HG03097 (cell line): Measurements from ENCODE around the gene CYP26C1.

ENCODE experiments used
- ATAC-seq: cut with Tn5 transposase; IDR thresholded peaks from one replicate; pipeline ENCODE4 v1.9.1; 2021; ENCODE audit not compliant: unreplicated experiment, low FRiP score

The CYP26C1 gene

DNA sequence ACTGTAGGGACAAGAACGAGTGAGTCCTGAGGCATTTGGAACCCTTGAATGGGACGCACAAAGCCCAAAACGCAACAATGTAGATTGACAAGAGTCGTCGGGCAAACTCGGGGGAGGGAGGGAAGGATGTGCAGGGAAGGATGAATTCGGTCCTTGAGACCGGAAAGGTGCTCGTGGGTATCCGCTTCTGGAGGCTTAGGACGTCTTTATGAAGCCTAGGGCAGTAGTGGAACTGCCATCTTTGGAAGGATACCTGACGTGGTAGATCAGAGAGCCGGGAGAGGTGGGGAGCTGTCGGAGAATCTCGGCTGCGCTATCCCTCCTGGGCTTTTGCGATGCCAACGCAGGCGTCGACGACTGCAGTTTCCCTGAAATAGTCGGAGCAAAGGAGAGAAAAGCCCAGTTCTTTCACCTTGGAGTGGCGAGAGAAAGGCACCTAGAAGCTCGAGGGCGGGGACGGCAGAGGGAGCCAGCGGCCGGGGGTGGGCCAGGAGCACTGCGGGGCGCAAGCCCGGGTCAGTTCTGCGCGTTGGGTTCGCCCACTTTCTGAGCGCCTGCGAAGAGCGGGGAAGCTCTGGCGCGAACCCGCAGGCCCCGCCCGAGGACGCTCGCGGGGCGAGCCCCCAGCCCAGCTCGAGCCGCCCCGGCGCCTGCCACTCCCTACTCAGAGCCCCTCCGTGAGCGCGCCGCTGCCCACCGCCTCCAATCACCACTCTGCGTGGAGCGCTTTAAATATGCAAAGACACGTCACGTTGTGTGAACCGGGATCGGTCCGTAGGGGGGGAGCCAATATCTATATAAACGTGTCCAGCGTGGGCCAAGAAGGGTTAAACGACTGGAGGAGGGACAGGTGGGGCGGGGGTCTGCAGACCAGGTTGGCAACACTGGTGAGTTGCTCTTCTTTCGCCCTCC, at the start of gene CYP26C1:
TSS of gene CYP26C1 (plus strand) at position 824 of the 912 bp plus-strand sequence. CDS start 466 bp downstream, outside the sequence.
- ATAC-seq, result no peak

DNA sequence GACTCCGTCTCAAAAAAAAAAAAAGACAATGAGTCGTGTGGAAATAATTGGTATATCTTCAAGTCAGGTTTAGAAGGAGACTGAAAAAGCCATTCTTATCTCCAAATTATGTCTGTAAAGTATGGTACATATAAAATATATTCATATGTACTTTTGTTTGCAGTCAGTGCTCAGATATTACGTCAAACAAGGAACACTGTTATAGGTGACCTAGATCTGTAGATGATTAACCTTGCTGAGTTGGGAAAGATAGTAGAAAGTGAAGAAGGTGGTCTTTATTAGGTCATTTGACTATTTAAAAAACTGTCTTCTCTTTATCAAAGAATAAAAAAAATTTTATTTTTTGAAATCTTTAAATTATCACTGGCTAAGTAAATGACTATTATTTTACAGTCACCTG, 44.9 kb upstream of the CYP26C1 start:
- ATAC-seq, result no peak

DNA sequence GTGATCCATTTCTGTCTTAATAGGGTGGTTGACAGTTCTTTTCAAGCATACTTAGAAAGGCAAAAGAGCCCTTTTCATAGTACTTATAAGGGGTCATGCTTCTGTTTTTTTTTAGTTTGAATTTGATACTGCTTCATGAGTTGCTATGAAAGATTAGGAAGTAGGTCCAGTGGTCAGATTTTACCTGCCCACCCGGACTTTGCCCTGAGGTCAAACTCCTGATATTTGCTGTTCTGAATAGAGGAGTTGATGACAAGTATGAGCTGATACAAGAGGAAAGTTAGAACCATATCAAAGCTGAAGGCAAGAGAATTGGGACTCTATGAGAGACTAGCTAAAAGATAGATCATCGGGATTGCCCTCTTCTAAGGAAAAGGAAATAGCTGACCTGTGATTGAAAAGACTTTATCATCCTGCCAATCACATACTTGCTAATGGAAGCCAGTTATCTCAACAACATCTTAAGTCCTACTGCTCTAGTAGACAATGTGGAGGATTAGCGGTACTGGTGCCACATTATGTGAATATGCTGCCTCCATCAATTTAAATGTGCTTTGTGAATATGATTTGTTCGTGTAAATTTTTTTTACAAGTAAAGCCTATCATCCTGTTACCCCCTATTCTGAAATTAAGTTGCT, 37.5 kb upstream of the CYP26C1 start:
- no peak for ATAC-seq

DNA sequence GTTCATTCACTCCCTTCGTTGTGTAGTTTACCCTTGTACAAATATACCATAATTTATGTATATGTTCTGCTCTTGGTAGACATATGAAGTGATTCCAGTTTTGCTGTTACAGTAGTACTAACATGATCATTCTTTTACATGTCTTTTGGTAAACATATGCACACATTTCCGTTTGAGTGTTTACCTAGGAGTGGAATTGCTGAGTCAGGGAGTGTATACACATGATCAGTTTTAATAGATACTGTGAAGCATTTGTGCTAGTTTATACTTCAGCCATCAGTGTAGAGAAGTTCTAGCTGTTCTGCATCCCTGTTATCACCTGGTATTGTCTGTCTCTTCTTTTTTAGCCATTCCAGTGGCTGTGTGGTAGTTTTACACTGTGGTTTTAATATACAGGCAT, 34.5 kb upstream of the CYP26C1 start:
- ATAC-seq, result no peak

DNA sequence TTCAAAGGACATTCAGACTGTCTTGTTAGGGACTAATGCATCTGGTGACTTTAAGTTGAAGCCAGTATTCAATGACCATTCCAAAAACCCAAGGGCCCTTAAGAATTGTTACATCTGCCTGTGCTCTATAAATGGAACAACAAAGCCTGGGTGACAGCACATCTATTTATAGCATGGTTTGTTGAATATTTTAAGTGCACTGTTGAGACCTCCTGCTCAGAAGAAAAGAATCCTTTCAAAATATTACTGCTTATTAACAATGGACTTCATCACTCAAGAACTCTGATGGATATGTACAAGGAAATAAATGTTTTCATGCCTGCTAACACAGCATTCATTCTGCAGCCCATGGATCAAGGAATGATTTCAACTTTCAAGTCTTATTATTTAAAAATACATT, 33.1 kb upstream of the CYP26C1 start:
- no peak for ATAC-seq

GRCh38 chr10:93028883-93029282, 31.7 kb upstream of the CYP26C1 start:
- no peak for ATAC-seq

DNA sequence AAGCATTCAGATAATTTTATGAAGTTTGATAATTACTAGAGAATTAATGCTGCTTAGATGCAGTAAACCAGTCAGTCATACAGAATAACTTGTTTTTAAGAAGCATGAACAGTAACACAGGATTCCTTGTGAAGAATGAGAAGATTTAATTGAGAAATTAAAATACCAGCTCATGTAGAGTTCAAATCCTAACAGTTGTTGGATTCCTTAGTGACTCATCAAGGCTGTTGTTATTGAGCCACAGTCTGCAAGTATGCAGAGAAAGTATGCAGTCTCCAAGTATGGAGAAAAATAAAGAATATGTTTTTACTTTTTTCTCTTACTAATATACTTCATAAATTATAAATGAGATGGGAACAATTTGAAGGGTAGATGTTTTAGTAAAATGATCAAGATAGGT, 30.2 kb upstream of the CYP26C1 start:
- ATAC-seq, result no peak

- no peak for ATAC-seq
These were observed 28.3 kb upstream of the CYP26C1 start for GRCh38 chr10:93032105-93032808.

DNA sequence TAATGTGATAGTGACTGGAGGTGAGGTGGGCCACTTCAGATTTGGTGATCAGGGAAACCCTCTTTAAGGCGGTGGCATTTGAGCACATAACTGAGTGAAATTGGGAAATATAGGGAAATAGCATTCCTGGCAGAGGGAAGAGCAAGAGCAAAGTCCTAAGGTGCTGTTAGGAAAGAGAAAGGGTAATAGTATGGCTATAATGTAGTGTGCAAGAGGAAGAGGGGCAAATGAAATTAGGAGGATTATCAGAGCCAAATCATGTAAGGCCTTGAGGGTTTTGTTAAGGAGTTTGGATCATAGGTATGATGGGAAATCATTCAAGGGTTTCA, 27.8 kb upstream of the CYP26C1 start:
- ATAC-seq, result no peak

GRCh38 chr10:93034426-93034825, 26.2 kb upstream of the CYP26C1 start:
- no peak for ATAC-seq

GRCh38 chr10:93039110-93039509, 21.5 kb upstream of the CYP26C1 start:
- ATAC-seq, result no peak

DNA sequence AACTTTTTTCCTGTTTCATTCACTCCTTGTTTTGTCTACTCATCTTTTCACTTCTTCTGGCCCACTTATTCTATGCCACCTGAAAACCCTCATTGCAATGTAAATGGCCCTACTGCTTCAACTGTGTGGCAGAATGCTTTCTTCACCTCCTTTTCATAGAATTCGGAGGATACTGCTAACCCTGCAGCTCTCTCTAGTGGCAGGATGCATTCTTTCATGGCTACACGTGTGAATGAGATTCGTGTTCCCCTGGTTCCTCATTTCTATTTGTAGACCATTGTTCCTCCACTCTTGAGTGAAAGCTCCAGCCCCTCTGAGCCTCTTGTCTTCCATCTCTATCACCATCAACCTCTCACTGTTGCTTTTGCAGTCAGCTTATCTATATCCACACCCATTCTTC, 20.9 kb upstream of the CYP26C1 start:
- ATAC-seq, result no peak

DNA sequence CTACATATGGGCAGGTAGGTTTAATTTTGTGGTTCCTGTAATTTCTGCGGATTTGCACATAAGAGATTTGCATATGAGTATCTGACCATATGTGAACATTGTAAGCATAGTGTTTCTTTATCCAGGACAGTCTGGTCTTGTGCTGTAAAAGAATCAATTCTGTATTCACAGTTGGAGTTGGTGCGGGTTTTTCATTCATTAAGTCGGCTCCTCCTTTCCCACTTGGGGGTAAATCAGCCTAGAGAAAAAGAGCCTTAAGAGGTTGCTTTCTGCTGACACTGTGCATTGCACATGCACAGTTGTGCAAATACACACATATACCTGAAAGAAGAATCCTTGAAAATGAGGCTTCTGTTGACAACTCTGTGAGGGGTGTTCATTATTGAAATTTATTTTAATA, 6.1 kb upstream of the CYP26C1 start:
- no peak for ATAC-seq

DNA sequence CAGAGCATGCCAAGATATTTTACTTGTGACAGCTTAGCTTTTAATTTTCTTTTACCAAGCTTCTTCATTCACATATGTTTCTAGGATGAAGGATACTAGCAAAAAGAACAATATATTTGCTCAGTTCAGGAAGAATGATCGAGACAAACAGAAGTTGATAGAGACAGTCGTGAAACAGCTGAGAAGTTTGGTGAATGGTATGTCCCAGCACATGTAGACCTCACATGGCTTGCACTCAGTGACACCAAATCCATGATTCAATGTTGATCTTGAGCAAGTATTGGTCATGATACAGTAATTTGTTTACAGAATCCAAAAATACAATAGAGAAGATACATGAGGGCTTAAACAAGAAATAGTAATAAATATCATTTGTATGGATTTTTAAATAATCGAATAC, 2.5 kb upstream of the CYP26C1 start:
- ATAC-seq, result no peak

GRCh38 chr10:93060887-93061593, 442 bp downstream of the CYP26C1 start:
- ATAC-seq, result no peak

DNA sequence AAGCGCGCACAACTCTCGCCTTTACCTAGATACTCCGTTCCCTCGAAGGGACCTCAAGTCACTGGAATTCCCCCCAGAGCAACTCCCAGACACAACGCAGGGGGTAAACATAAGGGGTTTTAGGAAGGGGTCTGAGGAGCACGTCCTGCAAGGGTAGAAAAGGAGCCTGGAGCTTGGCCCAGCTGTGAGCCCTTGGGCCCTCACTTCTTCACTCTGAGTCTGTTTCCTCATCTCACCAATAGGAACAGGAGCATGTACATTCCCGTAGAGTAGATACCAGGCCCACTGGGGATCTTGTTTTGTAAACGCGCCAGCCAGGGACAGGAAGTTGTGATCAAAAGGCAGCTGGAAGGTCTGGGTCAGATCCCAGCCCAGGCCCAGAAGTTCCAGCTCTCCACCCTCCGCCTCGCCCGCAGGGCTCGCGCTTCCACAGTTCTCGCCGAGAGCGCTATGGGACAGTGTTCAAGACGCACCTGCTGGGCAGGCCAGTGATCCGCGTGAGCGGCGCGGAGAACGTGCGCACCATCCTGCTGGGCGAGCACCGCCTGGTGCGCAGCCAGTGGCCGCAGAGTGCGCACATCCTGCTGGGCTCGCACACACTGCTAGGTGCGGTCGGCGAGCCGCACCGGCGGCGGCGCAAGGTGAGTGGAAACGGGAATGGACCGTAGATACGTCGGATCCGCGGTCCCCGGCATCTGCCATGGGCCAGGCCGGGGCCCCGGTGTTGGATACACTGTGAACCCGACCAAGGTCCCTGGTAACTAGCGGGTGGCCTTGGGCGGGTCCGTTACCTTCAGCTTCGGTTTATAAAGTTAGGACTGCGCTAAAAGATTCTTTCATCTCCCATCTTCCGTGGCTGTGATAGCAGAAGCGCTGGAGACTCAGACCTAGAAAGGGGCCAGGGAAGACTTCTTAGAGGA, 1.3 kb downstream of the CYP26C1 start:
- no peak for ATAC-seq

DNA sequence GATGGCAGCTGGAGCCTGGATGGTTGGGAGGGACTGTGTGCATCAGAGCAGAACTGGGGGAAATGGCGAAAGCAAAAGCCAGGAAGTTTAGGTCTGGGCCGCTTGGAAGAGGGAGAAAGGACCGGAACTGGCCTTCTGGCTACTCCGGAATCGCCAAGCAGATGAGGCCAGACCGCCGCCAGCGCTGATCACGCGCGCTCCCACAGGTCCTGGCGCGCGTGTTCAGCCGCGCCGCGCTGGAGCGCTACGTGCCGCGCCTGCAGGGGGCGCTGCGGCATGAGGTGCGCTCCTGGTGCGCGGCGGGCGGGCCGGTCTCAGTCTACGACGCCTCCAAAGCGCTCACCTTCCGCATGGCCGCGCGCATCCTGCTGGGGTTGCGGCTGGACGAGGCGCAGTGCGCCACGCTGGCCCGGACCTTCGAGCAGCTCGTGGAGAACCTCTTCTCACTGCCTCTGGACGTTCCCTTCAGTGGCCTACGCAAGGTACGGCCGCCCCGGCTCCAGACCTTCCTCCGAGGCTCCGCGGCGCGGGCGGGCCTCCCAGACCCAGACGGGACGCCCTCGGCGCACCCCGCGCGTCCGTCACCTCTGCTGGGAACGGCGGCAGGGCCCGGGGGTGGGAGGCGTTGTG, 2.0 kb downstream of the CYP26C1 start:
- no peak for ATAC-seq

DNA sequence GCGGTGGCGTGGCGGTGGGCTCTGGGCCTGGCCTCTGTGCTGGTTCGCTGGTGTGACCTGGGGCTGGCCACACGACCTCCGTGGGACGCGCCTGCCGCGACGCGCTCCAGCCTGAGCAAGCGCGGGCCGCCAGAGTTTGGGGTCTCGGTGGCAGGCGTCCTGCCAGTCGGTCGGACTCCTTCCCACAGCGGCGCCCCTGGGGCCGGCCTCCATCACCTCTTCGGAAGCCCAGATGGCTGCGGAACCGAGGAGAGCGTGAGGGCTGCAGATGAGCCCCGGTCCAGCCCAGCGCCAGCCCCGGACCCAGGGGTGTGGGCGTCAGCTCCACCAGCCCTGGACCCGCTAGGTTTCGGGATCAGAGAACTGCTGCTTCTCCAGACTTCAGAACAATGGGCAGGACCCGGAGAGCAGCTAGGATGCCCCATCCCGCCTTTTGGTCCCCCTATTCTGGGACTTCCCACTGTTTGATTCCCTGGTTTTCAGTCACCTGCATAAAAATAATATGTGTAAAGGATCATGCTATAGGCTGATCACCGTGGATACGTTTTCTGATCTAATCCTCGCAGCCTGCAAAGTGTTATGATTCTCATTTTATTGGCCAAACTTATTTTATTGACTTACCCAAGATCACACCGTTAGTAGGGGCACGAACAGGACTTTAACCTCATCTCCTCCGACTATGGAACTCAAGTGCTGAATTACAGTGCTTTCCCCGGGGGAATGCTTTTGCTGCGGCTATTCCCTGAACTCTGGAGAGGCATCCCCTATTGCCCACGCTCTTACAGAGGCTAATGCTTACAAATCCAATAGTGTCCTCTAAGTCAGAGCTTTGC, 2.8 kb downstream of the CYP26C1 start:
- no peak for ATAC-seq
